Ovary (tissue), 3 donors: ENCODE measurements around the gene ARHGDIB.

Experiments
- POLR2A ChIP-seq: fragments of 450-650 bp; IDR thresholded peaks from one replicate; pipeline ENCODE4 v1.6.1; 2017; ENCODE audit warnings: antibody characterized with exemption, mild to moderate bottlenecking, moderate library complexity
- TF ChIP-seq, protein P1 (sequence below), 3 donors: fragments of 450-650 bp in 2 of 3; fragments of 200-600 bp in 1 of 3; IDR thresholded peaks; one replicate each; pipeline versions ENCODE4 v1.5.1 to v1.8.0; 2016 to 2022; ENCODE audit warnings: antibody characterized with exemption in 3 of 3, mild to moderate bottlenecking in 1 of 3
- donor health status: DM: no; HTN: no; CAD: no.

DNA sequence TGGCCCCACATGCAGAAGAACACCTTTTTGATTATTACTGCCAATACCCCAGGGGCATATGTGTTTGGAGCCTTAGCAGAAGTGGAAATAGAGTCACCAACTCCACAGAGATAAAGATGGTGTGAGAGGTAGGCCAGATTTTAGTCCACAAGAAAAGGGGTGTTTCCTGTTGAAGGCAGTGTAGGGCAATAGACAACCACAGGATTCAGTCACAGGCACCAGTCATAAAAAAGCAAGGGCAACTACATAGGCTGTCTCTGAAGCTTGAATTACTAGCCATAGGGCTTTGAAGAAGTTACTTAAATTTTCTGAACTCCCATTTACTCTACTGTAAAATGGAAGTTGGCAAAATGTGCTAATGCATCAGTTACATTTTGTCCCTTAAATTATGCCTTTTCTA is 41.9 kb downstream of the ARHGDIB start:
- TF ChIP-seq, protein P1, sequence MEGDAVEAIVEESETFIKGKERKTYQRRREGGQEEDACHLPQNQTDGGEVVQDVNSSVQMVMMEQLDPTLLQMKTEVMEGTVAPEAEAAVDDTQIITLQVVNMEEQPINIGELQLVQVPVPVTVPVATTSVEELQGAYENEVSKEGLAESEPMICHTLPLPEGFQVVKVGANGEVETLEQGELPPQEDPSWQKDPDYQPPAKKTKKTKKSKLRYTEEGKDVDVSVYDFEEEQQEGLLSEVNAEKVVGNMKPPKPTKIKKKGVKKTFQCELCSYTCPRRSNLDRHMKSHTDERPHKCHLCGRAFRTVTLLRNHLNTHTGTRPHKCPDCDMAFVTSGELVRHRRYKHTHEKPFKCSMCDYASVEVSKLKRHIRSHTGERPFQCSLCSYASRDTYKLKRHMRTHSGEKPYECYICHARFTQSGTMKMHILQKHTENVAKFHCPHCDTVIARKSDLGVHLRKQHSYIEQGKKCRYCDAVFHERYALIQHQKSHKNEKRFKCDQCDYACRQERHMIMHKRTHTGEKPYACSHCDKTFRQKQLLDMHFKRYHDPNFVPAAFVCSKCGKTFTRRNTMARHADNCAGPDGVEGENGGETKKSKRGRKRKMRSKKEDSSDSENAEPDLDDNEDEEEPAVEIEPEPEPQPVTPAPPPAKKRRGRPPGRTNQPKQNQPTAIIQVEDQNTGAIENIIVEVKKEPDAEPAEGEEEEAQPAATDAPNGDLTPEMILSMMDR (IDR thresholded peaks at IDR 0.05) = no peak
- TF ChIP-seq POLR2A = no peak
